ENCODE data around the gene OR6S1. TPM values are rescaled to one million over a fixed set of nuclear protein-coding genes. Genes with fewer than 3 reads are reported as not detected.

The OR6S1 gene
- total and polyA plus RNA-seq, 11 donors: not detected

DNA sequence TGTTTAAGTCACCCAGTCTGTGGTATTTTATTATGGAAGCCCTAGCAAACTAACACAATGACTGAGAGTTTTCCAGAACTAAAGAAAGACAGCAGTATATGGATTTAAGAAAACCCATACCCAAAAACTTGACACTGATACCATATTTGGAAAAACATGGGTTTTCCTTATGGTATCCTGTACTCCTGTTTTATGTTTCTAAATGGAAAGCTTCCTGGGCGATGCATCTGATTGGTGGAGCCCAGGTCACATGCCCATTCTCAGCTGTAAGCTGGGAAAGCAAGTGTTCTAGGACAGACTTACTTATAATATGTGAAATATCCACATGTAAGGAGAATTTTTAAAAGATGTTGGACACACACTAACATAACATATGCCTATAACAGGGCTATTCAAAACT is 38.4 kb upstream of the OR6S1 start:
- Histone ChIP-seq H3K4me3 (no peak overlapping the region), H3K27me3 (no peaks in the 10 kb centered on the region), H3K36me3 (no peaks in the 10 kb centered on the region), H3K27ac (no peak overlapping the region), H3K9me3 (no peaks in the 10 kb centered on the region), H3K4me1 (peaks cover 0 to 29% (median 11%) of the 10 kb centered on the region in 12 donors)
- intact Hi-C loops (cut with DNase I): loop anchor here (2.0 to 10.0 kb wide), 23 partner anchors 48 to 832 kb away; partner anchors contain the start of genes TEP1 (in 5 of the 10), PIP4P1 (in 3 of the 10), TMEM253 (in 3 of the 10) and APEX1 (in 2 of the 10)
- no peak for TF ChIP-seq POLR2A (IDR thresholded peaks at IDR 0.05)
- TF ChIP-seq, protein P1, sequence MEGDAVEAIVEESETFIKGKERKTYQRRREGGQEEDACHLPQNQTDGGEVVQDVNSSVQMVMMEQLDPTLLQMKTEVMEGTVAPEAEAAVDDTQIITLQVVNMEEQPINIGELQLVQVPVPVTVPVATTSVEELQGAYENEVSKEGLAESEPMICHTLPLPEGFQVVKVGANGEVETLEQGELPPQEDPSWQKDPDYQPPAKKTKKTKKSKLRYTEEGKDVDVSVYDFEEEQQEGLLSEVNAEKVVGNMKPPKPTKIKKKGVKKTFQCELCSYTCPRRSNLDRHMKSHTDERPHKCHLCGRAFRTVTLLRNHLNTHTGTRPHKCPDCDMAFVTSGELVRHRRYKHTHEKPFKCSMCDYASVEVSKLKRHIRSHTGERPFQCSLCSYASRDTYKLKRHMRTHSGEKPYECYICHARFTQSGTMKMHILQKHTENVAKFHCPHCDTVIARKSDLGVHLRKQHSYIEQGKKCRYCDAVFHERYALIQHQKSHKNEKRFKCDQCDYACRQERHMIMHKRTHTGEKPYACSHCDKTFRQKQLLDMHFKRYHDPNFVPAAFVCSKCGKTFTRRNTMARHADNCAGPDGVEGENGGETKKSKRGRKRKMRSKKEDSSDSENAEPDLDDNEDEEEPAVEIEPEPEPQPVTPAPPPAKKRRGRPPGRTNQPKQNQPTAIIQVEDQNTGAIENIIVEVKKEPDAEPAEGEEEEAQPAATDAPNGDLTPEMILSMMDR (IDR thresholded peaks at IDR 0.05): no peak
- DNase-seq: no peak
- WGBS, 4 donors: 85 to 94% (median 91%) methylated on average over 1 of the region's 1 CpG
- ATAC-seq: no peak

DNA sequence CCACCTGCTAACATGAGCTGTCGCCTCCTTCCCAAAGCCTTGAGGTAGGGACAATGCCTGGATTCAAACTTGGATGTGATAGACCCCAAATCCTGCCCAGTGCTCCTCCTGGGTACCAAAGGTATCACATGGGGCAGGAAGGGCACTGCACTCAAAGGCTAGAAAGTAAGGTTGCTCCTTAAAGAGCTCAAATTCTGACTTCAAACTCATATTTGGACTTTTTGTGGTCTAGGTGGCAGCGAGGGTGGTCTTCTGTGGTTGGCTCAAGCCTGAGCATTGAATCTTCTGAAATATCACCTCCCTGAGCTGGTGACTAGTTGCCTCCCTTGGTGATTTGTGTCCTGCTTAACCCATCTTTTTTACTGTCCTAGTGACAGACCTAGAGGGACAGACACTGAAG is 34.6 kb upstream of the OR6S1 start:
- ATAC-seq (no peak), DNase-seq (no peak)
- Histone ChIP-seq H3K36me3 (no peaks in the 10 kb centered on the region), H3K4me1 (peaks cover 0 to 14% (median 9%) of the 10 kb centered on the region in 12 donors), H3K9me3 (no peaks in the 10 kb centered on the region), H3K27ac (no peak overlapping the region), H3K4me3 (no peak overlapping the region), H3K27me3 (peaks cover 0 to 15% (median 0%) of the 10 kb centered on the region in 9 donors)
- TF ChIP-seq POLR2A (IDR thresholded peaks at IDR 0.05): no peak
- TF ChIP-seq, protein P1 (IDR thresholded peaks at IDR 0.05): no peak
- intact Hi-C loops (cut with DNase I): no loop called here
- WGBS, 4 donors: 76 to 91% (median 81%) methylated on average over 2 of the region's 2 CpGs

DNA sequence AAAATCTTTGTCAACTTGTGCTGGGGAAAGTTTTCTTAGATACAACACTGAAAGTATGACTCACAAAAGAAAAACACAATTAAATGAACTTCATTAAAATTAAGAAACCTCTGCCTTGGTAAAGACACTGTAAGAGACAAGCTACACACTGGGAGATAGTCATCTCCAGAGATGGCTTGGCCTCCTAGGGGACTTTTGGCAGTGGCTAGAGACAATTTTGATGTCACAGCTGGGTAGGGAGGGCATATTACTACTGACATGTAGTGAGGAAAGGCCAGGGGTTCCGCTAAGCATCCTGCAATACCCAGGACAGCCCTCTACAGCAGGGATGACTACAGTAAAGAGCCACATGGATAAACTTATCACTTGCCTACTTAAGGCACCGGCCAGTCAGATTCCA is 34.2 kb upstream of the OR6S1 start:
- Histone ChIP-seq H3K4me3 (no peak overlapping the region), H3K9me3 (no peaks in the 10 kb centered on the region), H3K36me3 (no peaks in the 10 kb centered on the region), H3K4me1 (peaks cover 0 to 10% (median 6%) of the 10 kb centered on the region in 12 donors), H3K27me3 (peaks cover 0 to 15% (median 0%) of the 10 kb centered on the region in 9 donors), H3K27ac (no peak overlapping the region)
- WGBS, 4 donors: 50 to 69% (median 63%) methylated on average over 2 of the region's 2 CpGs
- TF ChIP-seq, protein P1 (IDR thresholded peaks at IDR 0.05): no peak
- no peak for TF ChIP-seq POLR2A (IDR thresholded peaks at IDR 0.05)
- intact Hi-C loops (cut with DNase I): no loop called here
- DNase-seq (no peak), ATAC-seq (no peak)

DNA sequence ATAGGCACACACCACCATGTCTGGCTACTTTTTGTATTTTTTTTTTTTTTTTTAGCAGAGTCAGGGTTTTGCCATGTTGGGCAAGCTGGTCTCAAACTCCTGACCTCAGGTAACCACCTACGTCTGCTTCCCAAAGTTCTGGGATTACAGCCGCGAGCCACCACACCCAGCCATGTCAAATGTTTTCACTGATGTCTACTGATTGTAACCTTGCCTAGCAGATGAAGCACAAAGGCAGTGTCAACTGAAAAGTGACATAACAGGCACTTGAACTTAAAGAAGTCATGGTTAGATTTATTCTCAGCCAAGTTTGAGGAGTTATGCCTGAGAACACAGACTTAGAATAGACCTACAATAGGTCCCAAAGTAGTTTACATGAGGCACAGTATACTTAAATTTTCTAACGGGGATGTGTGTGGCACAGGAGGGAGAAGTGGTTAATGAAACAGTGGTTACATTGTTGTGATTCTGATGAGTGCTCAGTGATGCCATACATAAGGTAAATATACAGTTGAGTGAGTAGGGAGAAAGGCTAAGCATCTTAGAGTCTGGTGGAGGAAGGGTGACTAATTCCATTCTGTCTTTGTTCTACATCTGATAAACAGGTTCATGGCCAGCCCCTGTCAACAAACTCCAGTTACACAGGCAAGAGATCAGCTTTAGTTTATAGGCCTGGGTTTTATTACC is 30.2 kb upstream of the OR6S1 start:
- intact Hi-C loops (cut with DNase I): no loop called here
- no peak for ATAC-seq

More for the DNA sequence above, 30.2 kb upstream of the OR6S1 start:
- no peaks in the 10 kb centered on the region for H3K36me3 ChIP-seq
- peaks cover 0 to 7% (median 0%) of the 10 kb centered on the region in 12 donors for H3K4me1 ChIP-seq
- H3K4me3 ChIP-seq: no peak overlapping the region
- no peak overlapping the region for H3K27ac ChIP-seq
- TF ChIP-seq, protein P1 (IDR thresholded peaks at IDR 0.05): no peak
- TF ChIP-seq POLR2A (IDR thresholded peaks at IDR 0.05): no peak
- H3K27me3 ChIP-seq: peaks cover 0 to 33% (median 0%) of the 10 kb centered on the region in 9 donors
- WGBS, 4 donors: 73 to 86% (median 77%) methylated on average over 4 of the region's 4 CpGs
- no peak for DNase-seq
- no peaks in the 10 kb centered on the region for H3K9me3 ChIP-seq

Measured in heart left ventricle (tissue), 16 donors.